Common myeloid progenitor, CD34-positive (primary cell): ENCODE data around the gene LCE1F.

Experiments used
- CTCF ChIA-PET: fragments of 350-600 bp; sonication (Branson Sonifier 250); formaldehyde crosslinking; loops from one replicate; lab custom pipeline; 2021; ENCODE audit warnings: antibody characterized with exemption; lab: Charles Lee
- POLR2A ChIA-PET: fragments of 350-600 bp; sonication (Branson Sonifier 250); formaldehyde crosslinking; loops from one replicate; lab custom pipeline; 2021; ENCODE audit warnings: antibody characterized with exemption; lab: Charles Lee
- DNase-seq, 3 donors: peaks; one replicate each; pipeline versions ENCODE4 v3.0.0 to v3.0.0-alpha.2; 2013
- H3K27ac ChIP-seq, 2 experiments: 1 replicate in 1 of 2; 2 replicates in 1 of 2; pipeline ENCODE4 v1.7.0; 2013; ENCODE audit warnings: inconsistent platforms in 2 of 2, low read length in 2 of 2, mild to moderate bottlenecking in 2 of 2, low read depth in 1 of 2, moderate library complexity in 1 of 2; ENCODE audit not compliant: severe bottlenecking in 2 of 2, insufficient read depth in 1 of 2, poor library complexity in 1 of 2
- H3K27me3 ChIP-seq, 5 experiments: replicated peaks in 2 of 5; 1 replicate in 3 of 5; 2 replicates in 2 of 5; pipeline versions ENCODE4 v1.6.1 to v1.7.0; 2013; ENCODE audit warnings: low read length in 4 of 5, mild to moderate bottlenecking in 2 of 5, moderate library complexity in 2 of 5, inconsistent platforms in 1 of 5; ENCODE audit not compliant: insufficient read depth in 5 of 5, control insufficient read depth in 4 of 5
- H3K36me3 ChIP-seq, 4 experiments: 1 replicate in 2 of 4; 2 replicates in 2 of 4; pipeline versions ENCODE4 v1.6.1 to v1.7.0; 2013; ENCODE audit warnings: low read length in 3 of 4, control low read depth in 1 of 4, mild to moderate bottlenecking in 1 of 4; ENCODE audit not compliant: control insufficient read depth in 4 of 4, insufficient read depth in 4 of 4
- H3K4me1 ChIP-seq, 4 experiments: 1 replicate in 3 of 4; 2 replicates in 1 of 4; pipeline versions ENCODE4 v1.6.1 to v1.7.1; 2013; ENCODE audit warnings: low read length in 3 of 4, mild to moderate bottlenecking in 3 of 4, control low read depth in 1 of 4, inconsistent platforms in 1 of 4, moderate library complexity in 1 of 4; ENCODE audit not compliant: control insufficient read depth in 4 of 4, insufficient read depth in 4 of 4; ENCODE audit errors: control extremely low read depth in 1 of 4
- H3K4me3 ChIP-seq, 7 experiments: 1 replicate in 4 of 7; 2 replicates in 3 of 7; pipeline versions ENCODE4 v1.5.1 to v1.7.0; 2013; ENCODE audit warnings: mild to moderate bottlenecking in 7 of 7, low read length in 6 of 7, moderate library complexity in 6 of 7, inconsistent platforms in 2 of 7, low read depth in 2 of 7, control low read depth in 1 of 7; ENCODE audit not compliant: insufficient read depth in 4 of 7, control insufficient read depth in 1 of 7; ENCODE audit errors: extremely low read depth in 1 of 7
- H3K9me3 ChIP-seq, 5 experiments: 1 replicate in 4 of 5; 2 replicates in 1 of 5; pipeline versions ENCODE4 v1.6.1 to v1.7.1; 2013; ENCODE audit warnings: low read length in 4 of 5, mild to moderate bottlenecking in 2 of 5, inconsistent platforms in 1 of 5, low read depth in 1 of 5, moderate library complexity in 1 of 5; ENCODE audit not compliant: control insufficient read depth in 4 of 5, insufficient read depth in 2 of 5; ENCODE audit errors: control extremely low read depth in 1 of 5
- WGBS: methylation state at CpG from one replicate; pipeline ENCODE4 v1.1.5; 2013; ENCODE audit not compliant: insufficient coverage; 5-methylcytosine and 5-hydroxymethylcytosine counted together

LCE1F gene

GRCh38 chr1:152770411-152770810 lies 4.5 kb upstream of the LCE1F start:
- Histone ChIP-seq H3K9me3 (peaks cover 0 to 3% (median 0%) of the 10 kb centered on the region in 5 experiments), H3K4me1 (no peaks in the 10 kb centered on the region), H3K4me3 (no peak overlapping the region), H3K27me3 (peaks cover 0 to 4% (median 0%) of the 10 kb centered on the region in 5 experiments), H3K27ac (no peak overlapping the region), H3K36me3 (no peaks in the 10 kb centered on the region)
- WGBS, result no CpG with 5 or more reads among the region's 1 CpG
- ChIA-PET CTCF (no interaction called here), POLR2A (no interaction called here)
- DNase-seq, result no peak

GRCh38 chr1:152776361-152776760 lies 1.4 kb downstream of the LCE1F start:
- Histone ChIP-seq H3K4me1 (no peaks in the 10 kb centered on the region), H3K27ac (no peak overlapping the region), H3K27me3 (peaks cover 0 to 13% (median 0%) of the 10 kb centered on the region in 5 experiments), H3K36me3 (no peaks in the 10 kb centered on the region), H3K9me3 (peaks cover 0 to 1% (median 0%) of the 10 kb centered on the region in 5 experiments), H3K4me3 (no peak overlapping the region)
- ChIA-PET POLR2A (no interaction called here), CTCF (no interaction called here)
- DNase-seq, result no peak
- 85% methylated on average over 11 of the region's 11 CpGs for WGBS

- H3K4me3 ChIP-seq, result no peak overlapping the region
- H3K27me3 ChIP-seq, result peaks cover 0 to 13% (median 0%) of the 10 kb centered on the region in 5 experiments
- H3K4me1 ChIP-seq, result no peaks in the 10 kb centered on the region
- DNase-seq, result no peak
- CTCF ChIA-PET, result no interaction called here
- 83% methylated on average over 1 of the region's 4 CpGs for whole genome bisulfite sequencing
- POLR2A ChIA-PET, result no interaction called here
- no peaks in the 10 kb centered on the region for H3K9me3 ChIP-seq
- H3K27ac ChIP-seq, result no peak overlapping the region
- no peaks in the 10 kb centered on the region for H3K36me3 ChIP-seq
These were observed 2.7 kb downstream of the LCE1F start for GRCh38 chr1:152777510-152778137.

- Histone ChIP-seq H3K4me3 (no peak overlapping the region), H3K27me3 (peaks cover 0 to 18% (median 2%) of the 10 kb centered on the region in 5 experiments), H3K27ac (no peak overlapping the region), H3K36me3 (no peaks in the 10 kb centered on the region), H3K4me1 (no peaks in the 10 kb centered on the region), H3K9me3 (no peaks in the 10 kb centered on the region)
- DNase-seq, result no peak
- CTCF ChIA-PET, result no interaction called here
- 80% methylated on average over 1 of the region's 2 CpGs for WGBS
- POLR2A ChIA-PET, result no interaction called here
These were observed 8.2 kb downstream of the LCE1F start for GRCh38 chr1:152783095-152783494.

DNA sequence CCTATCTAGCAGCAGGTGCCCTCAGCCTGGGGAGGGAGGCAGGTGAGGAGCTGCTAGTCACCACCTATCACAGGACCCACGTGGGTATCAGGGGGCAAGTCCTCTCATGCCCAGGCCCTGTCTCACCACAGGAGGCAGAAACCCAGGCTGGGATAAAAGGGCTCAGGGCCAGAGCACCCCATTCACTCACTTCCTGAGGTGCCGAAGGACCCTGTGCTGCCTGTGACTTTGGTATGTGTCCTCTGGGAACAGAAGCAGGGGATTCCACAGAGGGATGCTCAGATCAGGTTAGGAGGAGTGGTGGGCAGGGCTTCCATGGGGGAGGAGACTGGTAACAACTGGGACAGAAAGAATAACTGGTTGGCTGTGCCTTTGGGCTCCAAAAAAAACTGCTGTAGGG lies 11.1 kb downstream of the LCE1F start, which contains the start of gene LCE1E:
LCE1E (plus strand) TSS at position 181 of the 400 bp plus-strand sequence. CDS start 1,043 bp downstream, outside the sequence.
- no peak within 1 kb of the TSS for H3K27ac ChIP-seq
- H3K36me3 ChIP-seq, result no peaks in the 10 kb centered on the region
- DNase-seq, result no peak
- CTCF ChIA-PET, result no interaction called here
- POLR2A ChIA-PET, result no interaction called here
- no peaks in the 10 kb centered on the region for H3K4me1 ChIP-seq
- no peaks in the 10 kb centered on the region for H3K9me3 ChIP-seq
- peaks cover 0 to 14% (median 2%) of the 10 kb centered on the region in 5 experiments for H3K27me3 ChIP-seq
- 29% methylated on average over 1 of the region's 2 CpGs for WGBS
- no peak within 1 kb of the TSS for H3K4me3 ChIP-seq

GRCh38 chr1:152795686-152796085 lies 20.7 kb downstream of the LCE1F start:
- Histone ChIP-seq H3K9me3 (no peaks in the 10 kb centered on the region), H3K27me3 (peaks cover 0 to 6% (median 0%) of the 10 kb centered on the region in 5 experiments), H3K4me1 (no peaks in the 10 kb centered on the region), H3K4me3 (no peak overlapping the region), H3K36me3 (no peaks in the 10 kb centered on the region), H3K27ac (no peak overlapping the region)
- DNase-seq, result no peak
- no CpG with 5 or more reads among the region's 4 CpGs for whole genome bisulfite sequencing
- ChIA-PET CTCF (no interaction called here), POLR2A (no interaction called here)

GRCh38 chr1:152796421-152796820 lies 21.5 kb downstream of the LCE1F start, which contains the start of gene LCE1D:
TSS of gene LCE1D (plus strand) at chr1:152796721. CDS start at chr1:152797795, 1,074 bp downstream.
- WGBS, result 100% methylated on average over 1 of the region's 3 CpGs
- Histone ChIP-seq H3K4me1 (no peaks in the 10 kb centered on the region), H3K27me3 (peaks cover 0 to 7% (median 0%) of the 10 kb centered on the region in 5 experiments), H3K36me3 (no peaks in the 10 kb centered on the region), H3K9me3 (no peaks in the 10 kb centered on the region), H3K4me3 (no peak within 1 kb of the TSS), H3K27ac (no peak within 1 kb of the TSS)
- CTCF ChIA-PET, result no interaction called here
- no peak for DNase-seq
- POLR2A ChIA-PET, result no interaction called here
